Measurements from ENCODE around the gene CDK1.

- TF ChIP-seq POLR2AphosphoS5 (IDR thresholded peaks at IDR 0.05; ENCODE audit: borderline replicate concordance, low read depth, low read length): no peak
- TF ChIP-seq EZH2 (IDR thresholded peaks at IDR 0.05): no peak
Observed at GRCh38 chr10:60817398-60817805, 39.1 kb downstream of the CDK1 start.

Measured in SK-N-MC (cell line).